DOHH2 (cell line): Measurements from ENCODE around the gene SMAD2.

Experiments
- EZH2phosphoT487 ChIP-seq: fragments of 200-600 bp; sonication (generic); IDR thresholded peaks from 2 replicates; pipeline ENCODE4 v1.6.1; 2017; ENCODE audit warnings: borderline replicate concordance, mild to moderate bottlenecking, antibody characterized with exemption, low read length, moderate library complexity, mixed read lengths
- TF ChIP-seq, protein P1 (sequence below): fragments of 200-600 bp; sonication (generic); IDR thresholded peaks from one replicate; pipeline ENCODE4 v1.5.1; 2014; ENCODE audit warnings: antibody characterized with exemption, mild to moderate bottlenecking, low read depth, low read length; ENCODE audit not compliant: poor library complexity, severe bottlenecking

DNA sequence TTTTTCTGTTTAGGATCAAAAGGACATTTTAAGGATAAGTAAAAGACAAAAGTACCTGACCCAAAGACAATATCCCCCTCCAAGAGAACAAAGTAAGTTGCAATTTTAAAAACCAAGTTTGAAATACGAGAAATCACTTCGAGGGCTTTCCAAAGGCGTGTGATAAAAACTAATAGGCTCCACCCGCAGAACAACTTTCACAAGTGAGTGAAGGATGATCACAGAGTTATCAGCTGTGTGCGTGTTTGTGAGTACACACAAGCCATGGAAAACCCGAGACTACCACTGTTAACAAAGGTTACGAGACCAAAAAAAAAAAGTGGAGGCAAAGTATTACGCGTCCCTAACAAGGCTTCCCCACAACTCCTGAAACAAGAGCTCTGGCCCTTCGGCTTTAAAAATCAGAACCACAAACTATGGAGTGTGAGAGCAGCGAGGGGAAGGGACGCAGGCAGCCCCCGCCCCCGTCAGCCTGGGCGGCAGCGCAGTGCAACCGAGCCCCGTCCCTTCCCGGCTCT is 719 bp downstream of the SMAD2 start:
- TF ChIP-seq, protein P1, sequence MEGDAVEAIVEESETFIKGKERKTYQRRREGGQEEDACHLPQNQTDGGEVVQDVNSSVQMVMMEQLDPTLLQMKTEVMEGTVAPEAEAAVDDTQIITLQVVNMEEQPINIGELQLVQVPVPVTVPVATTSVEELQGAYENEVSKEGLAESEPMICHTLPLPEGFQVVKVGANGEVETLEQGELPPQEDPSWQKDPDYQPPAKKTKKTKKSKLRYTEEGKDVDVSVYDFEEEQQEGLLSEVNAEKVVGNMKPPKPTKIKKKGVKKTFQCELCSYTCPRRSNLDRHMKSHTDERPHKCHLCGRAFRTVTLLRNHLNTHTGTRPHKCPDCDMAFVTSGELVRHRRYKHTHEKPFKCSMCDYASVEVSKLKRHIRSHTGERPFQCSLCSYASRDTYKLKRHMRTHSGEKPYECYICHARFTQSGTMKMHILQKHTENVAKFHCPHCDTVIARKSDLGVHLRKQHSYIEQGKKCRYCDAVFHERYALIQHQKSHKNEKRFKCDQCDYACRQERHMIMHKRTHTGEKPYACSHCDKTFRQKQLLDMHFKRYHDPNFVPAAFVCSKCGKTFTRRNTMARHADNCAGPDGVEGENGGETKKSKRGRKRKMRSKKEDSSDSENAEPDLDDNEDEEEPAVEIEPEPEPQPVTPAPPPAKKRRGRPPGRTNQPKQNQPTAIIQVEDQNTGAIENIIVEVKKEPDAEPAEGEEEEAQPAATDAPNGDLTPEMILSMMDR, result no peak
- TF ChIP-seq EZH2phosphoT487, result no peak
